Measurements from ENCODE around the gene DGKI. TPM values are rescaled to one million over a fixed set of nuclear protein-coding genes. Genes with fewer than 3 reads are reported as not detected.

Gene DGKI
- total and polyA plus RNA-seq, 2 experiments from 2014 or later: 0.16 to 1.0 TPM

GRCh38 chr7:137413901-137414300 lies 432.9 kb downstream of the DGKI start (continued):
- TF ChIP-seq ZNF462 (CRISPR knock-in tag; IDR thresholded peaks at IDR 0.05): no peak
- no peak for TF ChIP-seq NANOG (IDR thresholded peaks at IDR 0.05; ENCODE audit: borderline replicate concordance)
- TF ChIP-seq CTCF (conservative IDR thresholded peaks at IDR 0.05; ENCODE audit: low read depth in 2 of 2): no peak
- TF ChIP-seq EZH2 (IDR thresholded peaks at IDR 0.05; ENCODE audit: low read depth, unreplicated experiment): no peak
- TF ChIP-seq ZNF331 (CRISPR knock-in tag; IDR thresholded peaks at IDR 0.05; ENCODE audit: low read depth): no peak
- no peak for TF ChIP-seq JUNB (IDR thresholded peaks at IDR 0.05; ENCODE audit: unreplicated experiment)
- TF ChIP-seq POLR2AphosphoS5 (IDR thresholded peaks at IDR 0.05; ENCODE audit: low read depth): no peak
- TF ChIP-seq ETS1 (IDR thresholded peaks at IDR 0.05): no peak
- TF ChIP-seq ZNF114 (CRISPR knock-in tag; IDR thresholded peaks at IDR 0.05): no peak
- TF ChIP-seq CREB1 (CRISPR knock-in tag; IDR thresholded peaks at IDR 0.05; ENCODE audit: low read depth): no peak
- no peak for TF ChIP-seq STAT1 (IDR thresholded peaks at IDR 0.05; ENCODE audit: unreplicated experiment)

Data from GM23338 (cell line).